IPS-15b (cell line): ENCODE measurements around the gene PALM.

Source experiments
- H3K27me3 ChIP-seq: one replicate; pipeline ENCODE4 v1.6.1; 2013; ENCODE audit warnings: low read length; ENCODE audit not compliant: control insufficient read depth, insufficient read depth
- H3K36me3 ChIP-seq: one replicate; pipeline ENCODE4 v1.6.1; 2013; ENCODE audit warnings: low read length; ENCODE audit not compliant: control insufficient read depth, insufficient read depth
- H3K4me1 ChIP-seq: one replicate; pipeline ENCODE4 v1.6.1; 2013; ENCODE audit warnings: mild to moderate bottlenecking, low read length; ENCODE audit not compliant: control insufficient read depth, insufficient read depth
- H3K4me3 ChIP-seq: one replicate; pipeline ENCODE4 v1.5.1; 2013; ENCODE audit warnings: low read depth, low read length
- H3K9ac ChIP-seq: one replicate; pipeline ENCODE4 v1.6.1; 2013; ENCODE audit warnings: low read depth, mild to moderate bottlenecking, low read length
- H3K9me3 ChIP-seq: one replicate; pipeline ENCODE4 v1.6.1; 2013; ENCODE audit warnings: mild to moderate bottlenecking, low read length; ENCODE audit not compliant: control insufficient read depth, insufficient read depth

Gene PALM

GRCh38 chr19:765179-765738, 56.5 kb downstream of the PALM start:
- no peak overlapping the region for H3K9ac ChIP-seq
- no peak overlapping the region for H3K4me3 ChIP-seq
- H3K36me3 ChIP-seq: no peaks in the 10 kb centered on the region
- H3K4me1 ChIP-seq: no peaks in the 10 kb centered on the region
- H3K27me3 ChIP-seq: no peaks in the 10 kb centered on the region
- no peaks in the 10 kb centered on the region for H3K9me3 ChIP-seq

- no peaks in the 10 kb centered on the region for H3K27me3 ChIP-seq
- no peaks in the 10 kb centered on the region for H3K4me1 ChIP-seq
- H3K9ac ChIP-seq: no peak overlapping the region
- H3K9me3 ChIP-seq: no peaks in the 10 kb centered on the region
- no peaks in the 10 kb centered on the region for H3K36me3 ChIP-seq
- no peak overlapping the region for H3K4me3 ChIP-seq
Measured at GRCh38 chr19:768424-768823, 59.7 kb downstream of the PALM start.

GRCh38 chr19:769616-770015, 60.9 kb downstream of the PALM start:
- Histone ChIP-seq H3K27me3 (no peaks in the 10 kb centered on the region), H3K4me3 (no peak overlapping the region), H3K36me3 (no peaks in the 10 kb centered on the region), H3K9me3 (no peaks in the 10 kb centered on the region), H3K9ac (no peak overlapping the region), H3K4me1 (no peaks in the 10 kb centered on the region)

GRCh38 chr19:771332-771785, 62.6 kb downstream of the PALM start:
- H3K9me3 ChIP-seq: no peaks in the 10 kb centered on the region
- H3K36me3 ChIP-seq: no peaks in the 10 kb centered on the region
- no peak overlapping the region for H3K9ac ChIP-seq
- no peaks in the 10 kb centered on the region for H3K4me1 ChIP-seq
- H3K27me3 ChIP-seq: no peaks in the 10 kb centered on the region
- no peak overlapping the region for H3K4me3 ChIP-seq

- H3K9me3 ChIP-seq: no peaks in the 10 kb centered on the region
- H3K36me3 ChIP-seq: no peaks in the 10 kb centered on the region
- H3K4me1 ChIP-seq: no peaks in the 10 kb centered on the region
- H3K4me3 ChIP-seq: no peak overlapping the region
- H3K9ac ChIP-seq: no peak overlapping the region
- H3K27me3 ChIP-seq: no peaks in the 10 kb centered on the region
Measured at GRCh38 chr19:772063-772462, 63.3 kb downstream of the PALM start.

- no peak overlapping the region for H3K4me3 ChIP-seq
- no peaks in the 10 kb centered on the region for H3K9me3 ChIP-seq
- no peak overlapping the region for H3K9ac ChIP-seq
- H3K27me3 ChIP-seq: no peaks in the 10 kb centered on the region
- H3K36me3 ChIP-seq: no peaks in the 10 kb centered on the region
- no peaks in the 10 kb centered on the region for H3K4me1 ChIP-seq
Measured at GRCh38 chr19:772730-773436, 64.1 kb downstream of the PALM start.

- H3K4me1 ChIP-seq: no peaks in the 10 kb centered on the region
- no peaks in the 10 kb centered on the region for H3K9me3 ChIP-seq
- no peaks in the 10 kb centered on the region for H3K36me3 ChIP-seq
- H3K27me3 ChIP-seq: no peaks in the 10 kb centered on the region
- no peak overlapping the region for H3K4me3 ChIP-seq
- H3K9ac ChIP-seq: no peak overlapping the region
Measured at GRCh38 chr19:776549-776948, 67.8 kb downstream of the PALM start.

GRCh38 chr19:778910-779653, 70.3 kb downstream of the PALM start:
- Histone ChIP-seq H3K4me3 (no peak overlapping the region), H3K9ac (no peak overlapping the region), H3K27me3 (no peaks in the 10 kb centered on the region), H3K36me3 (no peaks in the 10 kb centered on the region), H3K4me1 (peaks cover 3% of the 10 kb centered on the region), H3K9me3 (no peaks in the 10 kb centered on the region)

GRCh38 chr19:780935-781334, 72.2 kb downstream of the PALM start:
- Histone ChIP-seq H3K4me3 (no peak overlapping the region), H3K4me1 (peaks cover 3% of the 10 kb centered on the region), H3K9me3 (no peaks in the 10 kb centered on the region), H3K36me3 (no peaks in the 10 kb centered on the region), H3K27me3 (no peaks in the 10 kb centered on the region), H3K9ac (no peak overlapping the region)

- H3K9ac ChIP-seq: peak overlapping the region; percentile 32
- H3K4me3 ChIP-seq: peak overlapping the region; percentile 37
- peaks cover 3% of the 10 kb centered on the region for H3K4me1 ChIP-seq
- no peaks in the 10 kb centered on the region for H3K27me3 ChIP-seq
- H3K9me3 ChIP-seq: no peaks in the 10 kb centered on the region
- no peaks in the 10 kb centered on the region for H3K36me3 ChIP-seq
Measured at GRCh38 chr19:781800-782184, 73.1 kb downstream of the PALM start.

- H3K27me3 ChIP-seq: no peaks in the 10 kb centered on the region
- peak overlapping the region; percentile 46 for H3K4me3 ChIP-seq
- peaks cover 3% of the 10 kb centered on the region for H3K4me1 ChIP-seq
- no peaks in the 10 kb centered on the region for H3K36me3 ChIP-seq
- no peaks in the 10 kb centered on the region for H3K9me3 ChIP-seq
- H3K9ac ChIP-seq: peak overlapping the region; percentile 32
Measured at GRCh38 chr19:782185-782877, 73.6 kb downstream of the PALM start.
